Measurements from ENCODE around the gene SSBP3.

- TF ChIP-seq EZH2 (IDR thresholded peaks at IDR 0.05) (no peak), POLR2AphosphoS5 (IDR thresholded peaks at IDR 0.05; ENCODE audit: borderline replicate concordance, low read depth, low read length) (no peak), FOXP2 (optimal IDR thresholded peaks at IDR 0.05; ENCODE audit: control extremely low read depth, extremely low read length, insufficient read depth) (no peak)
Measured at GRCh38 chr1:54439550-54440223, 33.5 kb upstream of the SSBP3 start.
